Stimulated activated CD8-positive, alpha-beta memory T cell treated with anti-CD3 and anti-CD28 coated beads, Interleukin-12 subunit alpha, Interleukin-12 subunit beta, amount 100 ng/mL, for 1 hour (primary cell): ENCODE results near the gene FOXJ3.

Experiments used
- DNase-seq: peaks from one replicate; pipeline ENCODE4 v3.0.0-alpha.2; 2020; ENCODE audit warnings: low read depth

Gene FOXJ3

DNA sequence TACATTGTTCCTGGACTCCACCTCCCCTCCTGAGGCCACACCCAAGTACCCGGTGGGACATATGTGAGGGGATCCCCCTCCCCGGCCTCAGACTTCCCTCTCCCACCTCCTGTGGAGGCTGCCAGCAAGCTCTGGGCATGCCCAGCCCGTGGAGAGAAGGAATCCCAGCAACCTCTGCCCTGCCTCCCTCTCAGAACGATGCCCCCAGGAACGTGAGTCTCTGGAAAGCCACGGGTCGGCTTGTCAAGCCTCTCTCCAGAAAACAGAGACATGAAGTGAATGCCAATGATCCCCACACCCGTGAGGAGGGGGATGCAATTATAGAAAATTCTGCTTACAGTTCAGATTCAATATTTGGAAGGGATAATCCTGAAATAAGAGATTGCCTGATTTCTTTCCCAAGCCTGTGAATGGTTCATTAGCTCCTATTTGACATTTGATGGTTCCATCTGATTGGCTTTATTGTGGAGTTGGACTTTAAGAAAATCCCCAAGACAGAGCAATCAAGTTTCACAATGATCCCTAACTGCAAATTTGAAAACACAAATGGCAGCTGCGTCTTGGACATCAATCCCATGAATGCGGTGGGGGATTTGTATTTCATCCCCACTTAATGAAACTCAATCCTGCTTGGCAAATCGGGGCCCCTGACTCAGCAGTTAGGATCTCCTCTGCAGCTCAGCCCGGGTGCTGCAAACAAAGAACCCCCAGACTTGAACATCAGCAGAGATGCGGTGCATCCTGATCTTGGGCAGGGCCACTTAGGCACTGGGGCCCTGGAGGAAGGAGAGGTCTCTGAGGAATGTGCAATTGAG, 190.9 kb downstream of the FOXJ3 start:
- DNase-seq, result no peak

DNA sequence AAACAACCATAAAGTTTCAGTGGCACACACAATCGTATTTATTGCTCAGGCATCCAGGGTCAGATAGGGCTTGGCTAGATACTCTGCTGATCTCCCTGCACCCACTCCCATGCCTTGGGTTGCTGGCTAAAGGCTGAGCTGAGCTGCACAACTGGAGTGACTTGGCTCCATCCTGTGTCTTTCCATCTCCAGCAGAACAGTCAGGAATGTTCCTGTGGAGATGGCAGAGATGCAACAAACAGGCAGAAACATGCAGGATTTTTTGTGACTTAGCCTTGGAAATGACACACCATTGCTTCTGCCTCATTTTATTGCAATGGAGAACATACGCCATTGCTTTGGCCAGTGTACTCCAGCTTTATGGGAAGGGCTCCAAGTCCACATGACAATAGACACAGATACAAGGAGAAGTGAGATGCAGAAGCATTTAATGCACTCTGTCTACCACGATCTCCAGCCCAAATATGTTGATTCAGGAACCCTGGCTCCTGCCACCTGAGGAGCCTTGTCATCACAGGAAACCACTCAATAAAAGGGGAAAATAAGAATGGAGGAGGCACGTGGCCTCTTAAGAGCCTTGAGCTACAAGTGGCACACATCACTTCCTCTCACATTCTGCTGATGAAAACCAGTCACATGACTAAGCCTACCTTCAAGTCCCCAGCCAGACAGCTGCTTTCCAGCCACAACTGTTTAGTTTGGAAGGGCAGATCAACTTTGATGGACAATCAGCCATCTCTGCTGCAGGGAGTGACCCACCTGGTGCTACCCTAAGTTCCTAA, 191.9 kb downstream of the FOXJ3 start:
- no peak for DNase-seq

DNA sequence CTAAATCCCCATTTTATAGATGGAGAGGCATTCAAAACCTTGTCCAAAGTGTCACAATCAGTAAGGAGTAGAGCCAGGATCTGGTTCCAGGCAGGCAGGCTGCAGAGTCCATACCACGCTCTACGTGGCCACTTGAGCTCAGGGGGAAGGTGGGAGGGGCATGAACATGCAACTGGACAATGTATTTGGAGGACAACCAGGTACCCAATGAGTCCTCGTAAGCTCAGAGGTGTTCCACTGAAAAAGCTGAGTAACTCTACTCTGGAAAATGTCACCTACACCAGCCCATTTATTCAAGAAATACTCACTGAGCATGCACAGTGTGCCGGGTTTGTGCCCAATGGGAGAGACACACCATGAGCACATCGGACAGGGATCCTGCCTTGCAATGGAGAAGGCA, 193.1 kb downstream of the FOXJ3 start:
- DNase-seq, result no peak

DNA sequence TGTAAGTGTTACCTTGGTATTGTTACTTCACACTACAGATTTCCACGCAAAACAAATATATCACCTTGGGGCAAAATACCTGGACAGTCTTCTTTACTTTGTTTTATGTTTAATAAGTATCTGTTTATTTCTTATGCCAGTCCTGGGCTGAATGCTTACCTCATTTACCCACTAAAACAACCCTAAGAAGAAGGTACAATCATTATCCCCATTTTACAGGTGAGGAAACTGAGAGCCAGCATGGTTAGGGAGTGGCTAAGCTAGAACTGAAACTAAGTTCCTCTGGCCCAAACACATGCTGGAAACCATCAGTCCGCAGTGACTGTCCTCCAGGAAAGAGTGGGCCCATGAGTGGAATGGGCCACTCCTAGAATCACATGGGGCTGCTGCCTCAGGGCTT, 194.8 kb downstream of the FOXJ3 start:
- DNase-seq, result no peak

DNA sequence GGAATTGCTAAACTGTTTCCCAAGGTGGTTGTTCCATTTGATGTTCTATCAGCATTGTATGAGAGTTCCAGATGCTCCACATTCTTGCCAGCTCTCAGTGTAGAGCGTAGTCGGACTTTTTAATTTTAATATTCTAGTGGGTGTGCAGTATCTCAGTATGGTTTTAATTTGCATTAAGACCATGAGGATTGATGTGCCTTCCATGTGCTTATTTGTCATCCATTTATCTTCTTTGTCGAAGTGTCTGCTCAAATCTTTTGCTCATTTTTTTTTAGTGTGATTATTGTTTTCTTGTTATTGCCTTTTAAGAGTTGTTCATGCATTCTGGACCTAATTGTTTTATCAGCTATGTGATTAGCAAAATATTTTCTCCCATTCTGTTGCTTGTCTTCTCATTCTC, 195.6 kb downstream of the FOXJ3 start:
- no peak for DNase-seq

DNA sequence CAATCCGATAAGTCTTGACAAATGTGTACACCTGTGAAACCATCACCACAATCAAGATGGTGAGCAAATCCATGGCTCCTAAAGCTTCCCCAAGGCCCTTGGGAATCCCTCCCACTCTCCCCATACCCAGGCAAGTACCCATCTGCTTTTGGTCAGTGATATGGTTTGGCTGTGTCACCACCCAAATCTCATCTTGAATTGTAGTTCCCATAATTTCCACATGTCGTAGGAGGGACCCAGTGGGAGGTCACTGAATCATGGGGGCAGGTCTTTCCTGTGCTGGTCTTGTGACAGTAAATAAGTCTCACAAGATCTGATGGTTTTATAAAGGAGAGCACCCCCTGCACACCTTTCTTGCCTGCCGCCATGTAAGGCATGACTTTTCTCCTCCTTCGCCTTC, 196.4 kb downstream of the FOXJ3 start:
- no peak for DNase-seq

DNA sequence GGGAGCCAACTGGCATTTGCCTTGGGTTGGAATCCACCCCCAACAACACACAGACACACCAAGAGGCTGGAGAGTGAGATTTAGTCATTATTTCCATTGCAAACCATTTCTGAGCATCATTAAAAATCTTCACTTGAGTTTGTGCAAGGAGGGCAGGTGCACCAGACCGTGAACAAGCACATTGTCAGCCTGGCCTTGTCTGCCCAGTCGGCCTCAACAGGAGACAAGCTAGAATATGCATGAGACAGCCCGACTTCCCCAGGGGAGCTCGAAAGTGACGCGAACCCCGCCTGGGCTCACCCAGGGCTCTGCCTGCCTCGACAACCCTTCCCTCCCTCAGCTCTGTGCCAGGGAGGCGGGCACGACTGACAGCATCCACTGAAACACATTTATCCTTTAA, 197.3 kb downstream of the FOXJ3 start:
- no peak for DNase-seq

DNA sequence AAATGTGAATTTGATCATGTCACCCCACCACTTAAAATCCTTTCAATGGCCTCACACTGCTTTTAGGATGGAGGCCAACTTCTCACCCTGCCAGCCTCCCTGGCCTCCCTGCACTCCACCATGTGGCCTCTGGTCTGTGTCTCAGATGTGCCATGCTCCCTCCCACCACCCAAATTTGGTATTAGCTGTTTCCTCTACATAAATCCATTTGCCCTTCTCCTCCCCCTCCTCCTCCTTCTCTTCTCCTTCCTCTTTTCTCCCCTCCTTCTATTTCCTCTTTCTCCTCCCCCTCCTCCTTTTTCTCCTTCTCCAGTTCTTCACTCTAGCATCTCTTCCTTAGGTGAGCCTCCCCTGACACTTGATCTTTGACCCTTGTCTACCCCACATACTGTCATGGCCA, 198.6 kb downstream of the FOXJ3 start:
- DNase-seq, result no peak

DNA sequence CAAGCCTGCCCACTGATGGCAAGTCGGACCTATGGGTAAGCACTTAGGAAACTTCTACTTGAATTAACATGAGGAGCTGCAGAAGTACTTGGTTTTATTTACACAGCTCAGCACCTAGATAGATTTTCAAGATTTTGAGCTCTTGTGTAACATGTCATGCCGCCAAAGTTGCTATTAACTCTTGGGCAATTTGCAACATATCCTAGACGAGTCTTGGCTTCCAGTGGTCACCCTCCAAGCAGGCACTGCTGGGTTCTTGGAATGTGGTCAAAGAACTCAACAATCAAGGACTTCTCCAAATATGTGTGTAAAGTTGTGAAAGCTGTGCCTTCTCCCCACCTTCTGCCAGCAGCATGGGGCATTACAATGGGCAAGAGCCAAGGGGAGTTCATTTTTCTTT, 199.6 kb downstream of the FOXJ3 start:
- DNase-seq, result no peak

DNA sequence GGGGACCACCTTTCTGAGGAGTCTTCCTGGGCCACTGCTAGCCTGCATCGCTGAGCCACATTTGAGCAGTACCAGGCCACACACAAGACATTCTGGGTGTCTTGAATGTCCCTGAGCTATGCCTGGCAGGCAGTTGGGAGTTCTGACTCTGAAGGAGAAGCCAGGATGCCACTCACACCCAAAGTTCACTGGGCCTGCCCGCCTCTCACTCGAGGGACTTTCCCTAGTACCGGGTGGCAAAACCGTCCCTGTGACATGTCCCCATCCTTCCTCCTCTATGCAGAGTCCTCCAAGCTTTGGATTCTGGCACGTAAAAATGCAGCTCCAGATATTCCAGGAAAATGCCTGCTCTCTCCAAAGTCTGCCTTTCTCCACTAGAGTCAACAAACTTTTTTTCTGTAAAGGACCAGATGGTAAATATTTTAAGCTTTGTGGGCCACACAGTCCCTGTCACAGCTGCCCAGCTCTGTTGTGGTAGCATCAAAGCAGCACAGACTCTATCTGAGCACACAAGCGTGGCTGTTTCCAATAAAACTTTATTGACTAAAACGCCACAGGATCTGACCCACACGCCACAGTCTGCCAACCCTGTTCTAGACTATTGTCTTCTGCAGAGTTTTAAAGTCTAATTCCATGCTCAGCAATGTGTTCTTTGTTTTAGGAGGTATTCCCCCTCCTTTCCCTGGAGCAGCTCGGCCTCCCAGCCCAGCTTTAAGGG, 201.1 kb downstream of the FOXJ3 start:
- no peak for DNase-seq

DNA sequence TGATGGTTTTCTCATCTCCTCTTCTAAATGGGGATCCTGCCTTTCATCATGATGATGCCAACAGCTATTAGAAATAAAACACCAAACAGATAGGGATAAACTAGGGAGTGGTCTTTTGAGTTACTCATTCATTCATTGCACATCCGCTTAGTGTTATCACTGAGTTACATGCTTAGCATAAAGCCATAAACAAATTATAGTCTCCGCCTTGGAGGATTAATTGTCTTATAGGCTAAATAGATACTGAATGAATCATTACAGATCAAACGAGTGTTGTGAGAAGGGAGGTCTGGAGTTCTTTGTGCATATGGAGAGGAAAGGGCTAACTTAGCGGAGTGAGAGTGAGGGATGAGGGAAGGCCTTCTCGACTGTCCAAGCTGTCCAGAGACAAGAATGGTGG, 201.6 kb downstream of the FOXJ3 start:
- no peak for DNase-seq

DNA sequence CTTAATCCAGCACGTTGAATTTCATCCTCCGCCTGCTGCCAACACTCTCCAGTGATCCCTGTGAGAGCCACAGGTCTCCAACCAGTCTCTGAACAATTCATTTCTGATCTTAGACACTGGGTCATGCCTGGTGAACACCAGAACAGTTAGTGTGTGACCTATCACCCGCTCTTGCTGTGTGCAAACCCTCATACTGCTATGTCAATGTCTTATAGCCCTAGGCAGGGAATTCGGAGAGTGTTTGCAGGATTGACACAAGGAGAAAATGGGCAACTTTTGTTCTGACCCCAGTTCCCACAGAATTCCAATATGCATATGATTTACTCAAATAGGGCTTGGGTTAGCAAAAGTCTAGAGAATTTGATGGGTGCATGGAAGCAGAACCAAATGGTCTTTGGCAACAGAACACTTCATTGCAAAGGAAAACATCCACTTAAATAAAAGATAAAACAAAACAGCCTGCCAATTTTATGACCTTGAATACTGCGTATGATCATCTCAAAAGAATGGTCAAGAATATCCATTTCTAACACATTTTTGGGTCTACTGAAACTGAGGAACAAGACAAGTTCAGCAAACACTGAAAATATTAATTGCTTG, 204.9 kb downstream of the FOXJ3 start:
- DNase-seq, result no peak

DNA sequence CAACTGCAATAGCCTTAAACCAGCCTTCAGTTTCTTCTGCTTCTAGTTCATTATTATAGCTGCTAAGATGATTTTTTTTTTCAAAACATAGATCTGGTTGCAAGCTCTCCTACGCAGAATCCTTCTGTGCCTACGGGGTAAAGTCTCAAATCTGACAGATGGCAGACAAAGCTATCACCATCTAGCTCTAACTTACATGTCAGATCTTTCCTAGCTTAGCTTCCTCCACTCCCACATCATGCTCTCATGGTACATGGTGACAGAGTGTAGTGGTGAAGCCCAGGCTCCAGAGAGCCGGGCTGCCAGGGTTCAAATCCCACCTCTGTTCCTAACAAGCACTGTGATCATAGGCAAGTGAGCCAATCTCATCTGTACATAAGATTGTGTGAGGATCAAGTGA, 206.1 kb downstream of the FOXJ3 start:
- no peak for DNase-seq

DNA sequence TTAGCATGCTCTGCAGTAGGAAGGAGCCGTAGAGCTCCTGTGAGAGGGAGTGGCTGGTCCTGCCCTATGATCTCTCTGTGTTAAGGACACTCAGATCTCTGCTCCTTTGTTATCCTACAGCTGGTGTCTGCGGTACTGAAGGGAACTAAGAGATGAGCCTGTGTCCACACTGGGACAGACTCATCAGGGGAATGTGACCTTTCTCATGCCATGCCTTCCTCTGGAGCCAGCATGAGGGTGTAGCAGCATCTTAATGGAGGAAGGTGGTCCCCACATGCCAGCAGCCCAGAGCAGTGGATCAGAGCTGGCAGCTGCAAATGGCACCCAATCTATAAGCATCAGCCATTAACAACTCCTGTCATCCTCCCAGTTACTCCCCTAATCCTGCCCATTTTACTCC, 206.5 kb downstream of the FOXJ3 start:
- no peak for DNase-seq

DNA sequence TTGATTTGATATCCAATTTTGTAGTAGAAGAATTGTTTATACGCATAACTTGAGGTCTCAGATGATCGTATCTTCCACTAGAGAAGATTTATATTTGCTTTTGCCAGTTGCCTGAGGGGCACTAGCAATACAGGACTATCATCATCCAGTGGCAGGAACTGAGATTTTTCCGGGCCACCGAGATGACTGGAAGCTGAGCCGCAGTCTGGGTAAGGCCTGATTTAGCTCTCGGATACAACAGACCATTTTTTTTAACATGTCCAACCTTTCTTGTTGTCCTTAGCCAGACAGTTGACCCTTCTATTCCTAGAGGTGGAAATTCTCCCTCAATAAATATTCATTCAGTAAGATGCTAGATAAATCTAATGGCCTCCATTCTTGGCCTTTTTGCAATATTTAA, 207.3 kb downstream of the FOXJ3 start:
- no peak for DNase-seq
